Psoas muscle (tissue), 8 donors: ENCODE results near the gene KIAA1958. TPM values are rescaled to one million over a fixed set of nuclear protein-coding genes. Genes with fewer than 3 reads are reported as not detected.
A peak's percentile ranks its signal among the peaks of the same experiment; 100 is the strongest.

Source experiments
- ATAC-seq, 4 donors: fragments of 200-7000 bp; cut with Tn5 transposase; one replicate each; pipeline ENCODE4 v1.9.1; 2020; ENCODE audit warnings: moderate library complexity in 3 of 4, mild to moderate bottlenecking in 2 of 4
- DNase-seq, 2 donors: peaks; one replicate each; pipeline ENCODE4 v3.0.0-alpha.2; 2020
- H3K27ac ChIP-seq: fragments of 200-600 bp; one replicate; pipeline ENCODE4 v1.8.0; 2022
- H3K27me3 ChIP-seq, 3 donors: fragments of 200-600 bp in 1 of 3; one replicate each; pipeline versions ENCODE4 v1.6.1 to v1.8.0; 2013 to 2022; ENCODE audit warnings: low read length in 2 of 3, mild to moderate bottlenecking in 2 of 3, moderate library complexity in 1 of 3; ENCODE audit not compliant: insufficient read depth in 3 of 3
- H3K36me3 ChIP-seq, 2 donors: fragments of 200-600 bp in 1 of 2; one replicate each; pipeline versions ENCODE4 v1.6.1 to v1.8.0; 2013 to 2022; ENCODE audit warnings: low read depth in 1 of 2, mild to moderate bottlenecking in 1 of 2, moderate library complexity in 1 of 2; ENCODE audit not compliant: insufficient read depth in 1 of 2
- H3K4me1 ChIP-seq: fragments of 200-600 bp; one replicate; pipeline ENCODE4 v1.8.0; 2022
- H3K4me3 ChIP-seq: fragments of 200-600 bp; one replicate; pipeline ENCODE4 v1.8.0; 2022; ENCODE audit warnings: mild to moderate bottlenecking
- H3K9me3 ChIP-seq: fragments of 200-600 bp; one replicate; pipeline ENCODE4 v1.8.0; 2022
- WGBS, 3 donors: extraction: QIAGEN DNeasy Blood & Tissue Kit; methylation state at CpG; one replicate each; pipeline versions ENCODE4 v1.1.6 to v1.1.7; 2013; 5-methylcytosine and 5-hydroxymethylcytosine counted together
- intact Hi-C, 2 donors: fragments of 100-400 bp; cut with DNase I; formaldehyde crosslinking; loops; one replicate each; pipeline versions ENCODE4 v1.11.0 to v1.14.2; 2022
- polyA plus RNA-seq, 3 donors: library from polyadenylated mRNA; stranded (reverse); fragments of 200-250 nt; gene quantifications; one replicate each; pipeline ENCODE4 v1.2.3, GENCODE V29; 2013
- total RNA-seq, 4 donors: library from RNA; stranded (reverse); fragmentation: NEBNext Ultra II Directional in 2 of 4; extraction: Animal tissue kit (Norgen Biotek cat#: 25700) in 2 of 4; gene quantifications; one replicate each; pipeline versions ENCODE4 v1.2.1 to v1.2.4, GENCODE V29; 2021 to 2023
- TF ChIP-seq, protein P1 (sequence below): fragments of 200-600 bp; IDR thresholded peaks from one replicate; pipeline ENCODE4 v1.8.0; 2022; ENCODE audit warnings: antibody characterized with exemption
- donor health status: healthy with polysubstance abuse.
- donor health status: DM: no; HTN: no; CAD: no; lungs with moderate emphysema.
- donor health status: Bipolar disorder and iron deficiency.
- donor health status: healthy.
- donor health status: DM: yes; HTN: yes; CAD: no.
- donor health status: DM: no; HTN: no; CAD: no.
- donor health status: DM: no; HTN: no; CAD: no.
- donor health status: DM: yes; HTN: yes; CAD: no.

KIAA1958 gene
- total and polyA plus RNA-seq, 7 donors: 0.56 to 4.1 (median 1.5) TPM

DNA sequence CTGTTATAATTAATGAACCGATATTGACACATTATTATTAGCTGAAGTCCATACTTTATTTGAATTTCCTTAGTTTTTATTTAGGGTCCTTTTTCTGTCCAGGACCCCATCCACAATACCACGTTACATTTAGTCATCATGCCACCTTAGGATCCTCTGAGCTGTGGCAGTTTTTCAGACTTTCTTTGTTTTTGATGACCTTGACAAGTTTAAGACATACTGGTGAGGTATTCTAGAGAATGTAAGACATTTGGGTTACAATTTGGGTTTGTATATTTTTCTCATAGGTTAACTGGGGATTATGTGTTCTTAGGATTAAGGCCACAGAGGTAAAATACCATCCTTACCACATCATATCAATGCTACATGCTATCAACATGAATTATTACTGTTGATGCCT is 42.7 kb downstream of the KIAA1958 start:
- intact Hi-C loops: no loop called here
- no peak for DNase-seq
- no peak for ATAC-seq
- Histone ChIP-seq H3K9me3 (no peaks in the 10 kb centered on the region), H3K27me3 (no peaks in the 10 kb centered on the region), H3K4me1 (no peaks in the 10 kb centered on the region), H3K4me3 (no peak overlapping the region), H3K27ac (no peak overlapping the region), H3K36me3 (no peaks in the 10 kb centered on the region)
- 91 to 100% (median 95%) methylated on average over 2 of the region's 2 CpGs for WGBS, 3 donors
- TF ChIP-seq, protein P1, sequence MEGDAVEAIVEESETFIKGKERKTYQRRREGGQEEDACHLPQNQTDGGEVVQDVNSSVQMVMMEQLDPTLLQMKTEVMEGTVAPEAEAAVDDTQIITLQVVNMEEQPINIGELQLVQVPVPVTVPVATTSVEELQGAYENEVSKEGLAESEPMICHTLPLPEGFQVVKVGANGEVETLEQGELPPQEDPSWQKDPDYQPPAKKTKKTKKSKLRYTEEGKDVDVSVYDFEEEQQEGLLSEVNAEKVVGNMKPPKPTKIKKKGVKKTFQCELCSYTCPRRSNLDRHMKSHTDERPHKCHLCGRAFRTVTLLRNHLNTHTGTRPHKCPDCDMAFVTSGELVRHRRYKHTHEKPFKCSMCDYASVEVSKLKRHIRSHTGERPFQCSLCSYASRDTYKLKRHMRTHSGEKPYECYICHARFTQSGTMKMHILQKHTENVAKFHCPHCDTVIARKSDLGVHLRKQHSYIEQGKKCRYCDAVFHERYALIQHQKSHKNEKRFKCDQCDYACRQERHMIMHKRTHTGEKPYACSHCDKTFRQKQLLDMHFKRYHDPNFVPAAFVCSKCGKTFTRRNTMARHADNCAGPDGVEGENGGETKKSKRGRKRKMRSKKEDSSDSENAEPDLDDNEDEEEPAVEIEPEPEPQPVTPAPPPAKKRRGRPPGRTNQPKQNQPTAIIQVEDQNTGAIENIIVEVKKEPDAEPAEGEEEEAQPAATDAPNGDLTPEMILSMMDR: no peak

DNA sequence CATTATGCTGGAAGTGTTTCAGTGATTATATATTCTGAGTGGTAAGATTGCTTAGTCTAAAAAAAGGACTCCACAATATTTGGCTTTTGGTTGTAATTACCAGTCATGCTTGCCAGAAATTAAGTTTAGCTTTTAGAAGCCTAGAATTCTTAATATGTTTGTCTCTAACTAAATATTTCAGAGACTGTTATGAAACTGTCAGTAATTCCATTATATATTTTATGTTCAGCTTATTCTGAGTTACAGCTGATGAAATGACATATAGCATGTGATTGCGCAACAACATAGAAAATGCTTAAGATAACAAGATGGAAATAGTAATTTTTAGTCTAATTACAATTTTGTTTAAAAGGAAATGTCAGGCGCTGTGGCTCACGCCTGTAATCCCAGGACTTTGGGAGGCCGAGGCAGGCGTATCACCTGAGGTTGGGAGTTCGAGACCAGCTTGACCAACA is 44.2 kb downstream of the KIAA1958 start:
- TF ChIP-seq, protein P1: no peak
- DNase-seq (no peak), ATAC-seq (no peak)
- Histone ChIP-seq H3K4me1 (no peaks in the 10 kb centered on the region), H3K27ac (no peak overlapping the region), H3K27me3 (no peaks in the 10 kb centered on the region), H3K4me3 (no peak overlapping the region), H3K9me3 (no peaks in the 10 kb centered on the region), H3K36me3 (no peaks in the 10 kb centered on the region)
- 97 to 98% (median 98%) methylated on average over 6 of the region's 6 CpGs for WGBS, 3 donors
- intact Hi-C loops: no loop called here

DNA sequence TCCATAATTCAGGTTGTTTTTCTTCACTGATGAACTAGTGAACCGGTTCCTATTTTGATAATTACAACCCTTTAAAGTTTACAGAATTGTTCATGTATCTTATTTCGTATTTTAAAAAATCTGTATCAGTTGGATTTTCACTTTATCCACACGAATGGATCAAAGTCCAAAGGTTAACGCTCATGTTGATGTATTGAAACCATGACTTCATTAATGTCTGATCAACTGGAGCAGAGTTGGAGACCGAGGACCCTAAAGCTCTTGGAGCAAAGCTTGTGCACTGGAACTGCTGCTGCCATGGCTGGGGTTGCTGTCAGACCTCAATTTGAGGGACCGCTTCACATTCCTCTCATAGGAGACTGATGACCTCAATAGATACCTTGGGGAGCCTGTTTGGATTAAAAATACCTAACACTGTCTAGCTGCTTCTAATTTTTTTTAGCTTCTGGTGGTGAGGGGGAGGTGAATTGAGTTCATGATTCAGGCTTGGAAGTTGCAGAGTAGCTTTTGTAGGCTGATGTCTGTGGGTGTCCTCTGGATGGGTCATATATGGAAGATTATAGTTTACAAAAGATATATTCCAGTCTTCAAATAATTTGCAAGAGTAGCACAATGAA is 45.1 kb downstream of the KIAA1958 start:
- TF ChIP-seq, protein P1: no peak
- Histone ChIP-seq H3K36me3 (no peaks in the 10 kb centered on the region), H3K4me1 (no peaks in the 10 kb centered on the region), H3K9me3 (no peaks in the 10 kb centered on the region), H3K27ac (no peak overlapping the region), H3K27me3 (no peaks in the 10 kb centered on the region), H3K4me3 (no peak overlapping the region)
- ATAC-seq (no peak), DNase-seq (no peak)
- intact Hi-C loops: no loop called here
- 91 to 92% (median 91%) methylated on average over 6 of the region's 6 CpGs for WGBS, 3 donors

DNA sequence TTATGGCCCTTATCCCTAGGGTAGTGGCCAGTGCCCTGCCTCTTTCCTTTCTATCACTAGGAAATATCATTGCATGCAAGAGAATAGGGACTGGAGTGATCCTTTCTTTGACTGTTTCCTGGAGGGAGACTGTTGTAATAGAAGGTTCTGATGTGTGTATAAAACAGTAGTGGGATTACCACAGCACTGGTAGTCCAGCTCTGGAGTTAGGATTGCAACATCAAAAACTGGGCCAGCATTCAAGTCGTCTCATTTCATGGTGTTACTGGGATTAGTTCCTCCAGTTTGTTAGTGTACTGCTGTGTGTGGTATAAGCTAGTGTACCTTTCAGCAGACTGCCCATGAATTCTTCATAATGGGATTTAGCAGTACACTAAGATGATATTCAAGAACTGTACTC is 45.8 kb downstream of the KIAA1958 start:
- ATAC-seq: peak; percentile 55 to 77 (median 68)
- Histone ChIP-seq H3K4me3 (no peak overlapping the region), H3K9me3 (no peaks in the 10 kb centered on the region), H3K36me3 (no peaks in the 10 kb centered on the region), H3K27ac (no peak overlapping the region), H3K4me1 (no peaks in the 10 kb centered on the region), H3K27me3 (no peaks in the 10 kb centered on the region)
- DNase-seq: peak in 1 of 2 donors; percentile 15
- TF ChIP-seq, protein P1: no peak
- intact Hi-C loops: no loop called here
- WGBS, 3 donors: 7 to 21% (median 11%) methylated on average over 1 of the region's 1 CpG

DNA sequence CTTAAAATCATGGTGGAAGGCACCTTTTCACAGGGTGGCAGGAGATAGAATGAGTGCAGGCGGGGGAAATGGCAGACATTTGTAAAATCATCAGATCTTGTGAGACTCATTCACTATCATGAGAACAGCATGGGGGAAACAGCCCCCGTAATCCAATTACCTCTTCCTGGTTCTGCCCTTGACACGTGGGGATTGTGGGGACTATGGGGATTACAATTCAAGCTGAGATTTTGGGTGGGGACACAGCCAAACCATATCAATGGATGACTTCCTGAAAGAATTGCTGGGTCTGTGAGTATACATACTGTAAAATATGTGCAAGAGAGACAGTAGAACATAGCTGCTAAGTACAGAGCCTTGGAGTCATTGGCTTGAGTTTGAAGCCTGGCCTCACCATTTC is 47.0 kb downstream of the KIAA1958 start:
- Histone ChIP-seq H3K27me3 (no peaks in the 10 kb centered on the region), H3K36me3 (no peaks in the 10 kb centered on the region), H3K9me3 (no peaks in the 10 kb centered on the region), H3K27ac (no peak overlapping the region), H3K4me1 (no peaks in the 10 kb centered on the region), H3K4me3 (no peak overlapping the region)
- 82 to 90% (median 87%) methylated on average over 3 of the region's 3 CpGs for WGBS, 3 donors
- no peak for ATAC-seq
- intact Hi-C loops: no loop called here
- DNase-seq: no peak
- TF ChIP-seq, protein P1: no peak
